ENCODE data around the gene MSH5. TPM values are rescaled to one million over a fixed set of nuclear protein-coding genes. Genes with fewer than 3 reads are reported as not detected.

MSH5 gene
- total RNA-seq, 2 donors from 2014 or later = 35.7 to 57.2 TPM

- Histone ChIP-seq H3K9me3 (ENCODE audit: control insufficient read depth, low read length) (no peaks in the 10 kb centered on the region), H3K27ac (ENCODE audit: low read depth, low read length) (no peak overlapping the region), H3K9ac (ENCODE audit: extremely low read depth, low read length, poor library complexity, severe bottlenecking) (no peak overlapping the region), H3K36me3 (ENCODE audit: control insufficient read depth, insufficient read depth, low read length) (peaks cover 17% of the 10 kb centered on the region), H3K4me1 (ENCODE audit: control insufficient read depth, insufficient read depth, low read length) (no peaks in the 10 kb centered on the region), H3K27me3 (ENCODE audit: control insufficient read depth, insufficient read depth, low read length, poor library complexity, severe bottlenecking) (no peaks in the 10 kb centered on the region), H3K4me3 (ENCODE audit: low read length) (no peak overlapping the region)
- no peak for TF ChIP-seq CTCF (conservative IDR thresholded peaks at IDR 0.05)
- H3K4me1 Mint-ChIP-seq = peaks cover 15% of the 10 kb centered on the region
- no peak overlapping the region for H3K27ac Mint-ChIP-seq
- H3K36me3 Mint-ChIP-seq (ENCODE audit: low read depth) = peaks cover 17% of the 10 kb centered on the region
- DNase-seq = no peak
- H3K4me3 Mint-ChIP-seq = no peak overlapping the region
- WGBS, 2 experiments (ENCODE audit: insufficient coverage in 1 of 2, insufficient read length in 1 of 2) = 87 to 100% methylated on average over 1 to 3 of the region's 3 CpGs
- no peaks in the 10 kb centered on the region for H3K27me3 Mint-ChIP-seq (ENCODE audit: insufficient read depth)
- no peaks in the 10 kb centered on the region for H3K9me3 Mint-ChIP-seq
Observed at GRCh38 chr6:31722173-31722572, 17.6 kb upstream of the MSH5 start.

GRCh38 chr6:31723245-31723979, 16.4 kb upstream of the MSH5 start, which contains the start of gene MPIG6B:
Gene MPIG6B (plus strand): TSS chr6:31723373. CDS start chr6:31723384, 11 bp downstream.
- H3K27ac Mint-ChIP-seq = no peak within 1 kb of the TSS
- H3K4me1 Mint-ChIP-seq = peaks cover 5% of the 10 kb centered on the region
- H3K36me3 ChIP-seq (ENCODE audit: control insufficient read depth, insufficient read depth, low read length) = peaks cover 29% of the 10 kb centered on the region
- no peak within 1 kb of the TSS for H3K4me3 ChIP-seq (ENCODE audit: low read length)
- no peak within 1 kb of the TSS for H3K4me3 Mint-ChIP-seq
- no peak for TF ChIP-seq CTCF (conservative IDR thresholded peaks at IDR 0.05)
- no peaks in the 10 kb centered on the region for H3K9me3 ChIP-seq (ENCODE audit: control insufficient read depth, low read length)
- no peaks in the 10 kb centered on the region for H3K9me3 Mint-ChIP-seq
- 93 to 95% methylated on average over 31 to 46 of the region's 46 CpGs for WGBS, 2 experiments (ENCODE audit: insufficient coverage in 1 of 2, insufficient read length in 1 of 2)
- no peaks in the 10 kb centered on the region for H3K27me3 ChIP-seq (ENCODE audit: control insufficient read depth, insufficient read depth, low read length, poor library complexity, severe bottlenecking)
- H3K27ac ChIP-seq (ENCODE audit: low read depth, low read length) = no peak within 1 kb of the TSS
- peak; percentile 52 for DNase-seq
- H3K4me1 ChIP-seq (ENCODE audit: control insufficient read depth, insufficient read depth, low read length) = no peaks in the 10 kb centered on the region
- peaks cover 27% of the 10 kb centered on the region for H3K36me3 Mint-ChIP-seq (ENCODE audit: low read depth)
- no peaks in the 10 kb centered on the region for H3K27me3 Mint-ChIP-seq (ENCODE audit: insufficient read depth)
- no peak within 1 kb of the TSS for H3K9ac ChIP-seq (ENCODE audit: extremely low read depth, low read length, poor library complexity, severe bottlenecking)

DNA sequence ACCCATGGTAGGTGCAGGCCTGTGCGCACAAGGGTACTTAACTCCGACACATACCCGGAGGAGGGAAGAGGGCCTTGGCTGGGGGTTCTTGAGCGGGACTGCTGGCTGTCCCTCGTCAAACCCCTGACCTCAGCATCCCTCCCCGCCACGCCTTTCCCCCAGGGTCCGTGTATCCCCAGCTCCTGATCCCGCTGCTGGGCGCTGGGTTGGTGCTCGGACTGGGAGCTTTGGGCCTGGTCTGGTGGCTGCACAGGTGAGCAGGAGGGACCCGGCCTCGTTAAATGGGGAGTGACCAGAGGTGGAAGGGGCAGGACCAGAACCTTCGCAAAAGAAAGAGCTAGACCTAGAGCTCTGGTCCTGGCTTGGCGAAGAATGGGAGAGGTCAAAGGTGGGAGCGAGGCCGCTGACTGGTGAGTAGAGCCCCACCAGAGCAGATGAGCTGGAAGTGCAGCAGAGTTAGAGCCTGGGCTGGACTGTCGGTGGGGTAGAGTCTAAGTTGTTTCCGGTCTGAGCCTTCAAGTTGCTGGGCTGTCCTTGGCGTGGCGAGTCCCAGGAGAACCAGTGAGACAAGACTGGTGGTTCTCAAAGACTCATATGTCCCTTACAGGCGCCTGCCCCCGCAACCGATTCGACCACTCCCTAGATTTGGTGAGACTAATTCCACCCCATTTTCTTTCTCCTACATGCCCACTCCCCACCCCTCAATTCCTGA, 15.7 kb upstream of the MSH5 start:
- H3K27ac Mint-ChIP-seq = no peak overlapping the region
- H3K4me1 Mint-ChIP-seq = no peaks in the 10 kb centered on the region

More for the DNA sequence above, 15.7 kb upstream of the MSH5 start:
- no peak overlapping the region for H3K27ac ChIP-seq (ENCODE audit: low read depth, low read length)
- no peaks in the 10 kb centered on the region for H3K9me3 Mint-ChIP-seq
- no peak overlapping the region for H3K9ac ChIP-seq (ENCODE audit: extremely low read depth, low read length, poor library complexity, severe bottlenecking)
- H3K27me3 ChIP-seq (ENCODE audit: control insufficient read depth, insufficient read depth, low read length, poor library complexity, severe bottlenecking) = no peaks in the 10 kb centered on the region
- H3K36me3 Mint-ChIP-seq (ENCODE audit: low read depth) = peaks cover 34% of the 10 kb centered on the region
- H3K36me3 ChIP-seq (ENCODE audit: control insufficient read depth, insufficient read depth, low read length) = peaks cover 35% of the 10 kb centered on the region
- H3K4me3 ChIP-seq (ENCODE audit: low read length) = no peak overlapping the region
- no peak for DNase-seq
- no peaks in the 10 kb centered on the region for H3K4me1 ChIP-seq (ENCODE audit: control insufficient read depth, insufficient read depth, low read length)
- no peaks in the 10 kb centered on the region for H3K27me3 Mint-ChIP-seq (ENCODE audit: insufficient read depth)
- H3K9me3 ChIP-seq (ENCODE audit: control insufficient read depth, low read length) = no peaks in the 10 kb centered on the region
- 95 to 96% methylated on average over 14 to 25 of the region's 25 CpGs for WGBS, 2 experiments (ENCODE audit: insufficient coverage in 1 of 2, insufficient read length in 1 of 2)
- no peak for TF ChIP-seq CTCF (conservative IDR thresholded peaks at IDR 0.05)
- no peak overlapping the region for H3K4me3 Mint-ChIP-seq

All from endodermal cell (in vitro differentiated cells).